ENCODE results near the gene KCNJ9. TPM values are rescaled to one million over a fixed set of nuclear protein-coding genes. Genes with fewer than 3 reads are reported as not detected.
A peak's percentile ranks its signal among the peaks of the same experiment; 100 is the strongest.

The KCNJ9 gene
- total and polyA plus RNA-seq, 2 donors (not counting 3 experiments of a cell fraction or from before 2014, with no cell fraction given) = not detected

DNA sequence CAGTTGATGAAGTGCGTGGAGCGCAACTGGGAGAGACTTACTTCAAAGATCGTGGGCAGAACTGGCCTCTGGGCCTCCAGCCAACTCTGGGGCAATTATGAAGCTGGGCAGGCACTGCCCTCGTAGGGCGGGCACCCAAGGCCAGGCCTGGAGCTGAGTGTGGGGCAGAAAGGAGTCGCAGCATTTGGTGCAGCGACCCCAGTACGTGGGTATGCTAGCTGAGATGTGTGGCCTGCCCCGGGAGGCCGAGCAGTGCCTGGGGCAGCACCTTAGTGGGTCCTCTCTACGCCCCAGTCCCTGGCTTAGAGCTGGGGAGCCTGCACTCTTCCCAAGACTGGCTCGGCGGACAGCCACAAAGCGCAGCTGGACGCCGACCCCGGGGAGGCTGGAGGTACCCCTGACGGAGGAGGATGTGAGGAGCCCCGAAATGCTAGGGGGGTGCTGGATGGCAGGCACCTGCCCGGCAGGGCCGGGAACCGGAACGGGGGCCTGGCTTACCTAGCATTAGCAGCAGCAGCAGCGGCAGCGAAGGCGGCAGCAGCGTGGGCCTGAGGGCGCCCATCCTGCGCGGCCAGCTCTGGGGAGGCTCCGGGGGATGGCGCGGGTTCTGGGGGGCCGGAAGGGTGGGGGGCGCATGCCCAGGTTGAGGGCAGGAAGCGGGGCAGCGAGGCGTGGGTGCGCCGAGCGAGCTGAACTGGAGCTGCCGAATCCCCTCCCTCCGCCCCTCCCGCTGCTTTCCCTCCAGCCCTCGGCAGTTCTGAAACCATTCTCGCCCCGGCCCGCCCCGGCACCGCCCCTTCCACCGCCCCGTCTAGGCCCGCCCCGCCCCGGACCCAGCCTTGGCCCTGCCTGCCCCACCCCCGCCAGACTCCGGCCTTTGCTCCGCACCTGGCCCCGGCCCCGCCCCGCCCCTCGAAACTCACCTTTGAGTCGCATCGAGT is 16.8 kb downstream of the KCNJ9 start, which contains the start of gene IGSF8:
Gene IGSF8 (minus strand): TSS at position 709 of the 941 bp plus-strand sequence. CDS start 147 bp downstream, at position 562.
- Histone ChIP-seq H4K20me1 (replicated peaks; ENCODE audit: control insufficient read depth, extremely low read depth, insufficient read depth, low read length) (no peaks in the 10 kb centered on the region), H3K27me3 (ENCODE audit: control insufficient read depth in 2 of 2, insufficient read depth in 2 of 2, low read length in 2 of 2) (peaks cover 6 to 9% of the 10 kb centered on the region in 2 experiments), H3K79me2 (ENCODE audit: control insufficient read depth, insufficient read depth, low read length) (no peaks in the 10 kb centered on the region), H2AFZ (ENCODE audit: low read depth, low read length) (peak within 1 kb of the TSS; percentile 100), H3K36me3 (ENCODE audit: control insufficient read depth in 2 of 2, extremely low read depth in 1 of 2, insufficient read depth in 2 of 2, low read length in 2 of 2) (no peaks in the 10 kb centered on the region), H3K4me1 (ENCODE audit: control insufficient read depth, extremely low read depth, insufficient read depth, low read length) (peaks cover 7% of the 10 kb centered on the region), H3K27ac (ENCODE audit: insufficient read depth, low read depth, low read length) (peak within 1 kb of the TSS; percentile 36), H3K4me3 (replicated peaks in 1 of 3; ENCODE audit: insufficient read depth in 1 of 3, low read depth in 1 of 3, low read length in 3 of 3) (peak within 1 kb of the TSS; percentile 63 to 82 (median 79)), H3K9me3 (replicated peaks; ENCODE audit: control insufficient read depth, insufficient read depth, low read length) (no peaks in the 10 kb centered on the region), H3K9me1 (replicated peaks; ENCODE audit: control insufficient read depth, extremely low read depth, insufficient read depth, low read length) (no peaks in the 10 kb centered on the region), H3K9ac (replicated peaks; ENCODE audit: extremely low read depth, insufficient read depth, low read length) (peak within 1 kb of the TSS; percentile 65), H3K4me2 (ENCODE audit: insufficient read depth, low read length) (peak within 1 kb of the TSS; percentile 93)
- dilution Hi-C loops (cut with MboI; ENCODE audit: extremely low pct_ligation_motif_present, low sequenced_read_pairs) (no loop called here), intact Hi-C loops (cut with micrococcal nuclease) (loop anchor here (5.0 kb wide), 1 partner anchor 161 kb away; no protein-coding TSS in a partner anchor)
- ChIA-PET CTCF (interaction anchor here (0.6 to 3.8 kb wide), 11 partner anchors 9 to 278 kb away, joined by 3 to 43 read pairs (median 11); partner anchors contain the start of genes KCNJ10 and KCNJ9), POLR2A (interaction anchor here (0.6 to 0.7 kb wide), 4 partner anchors 37 to 403 kb away, joined by 3 to 7 read pairs (median 4); no protein-coding TSS in a partner anchor)
- FAIRE-seq (no peak), DNase-seq (ENCODE audit: low read depth, low spot score) (peak; percentile 58)
- no TSS peak for BruUV-seq (replicated peaks)
- no peak for TF ChIP-seq POLR2A (IDR thresholded peaks at IDR 0.05; ENCODE audit: low read depth, low read length)
- TF ChIP-seq EZH2 (IDR thresholded peaks at IDR 0.05; ENCODE audit: borderline replicate concordance, low read depth, low read length, severe bottlenecking) = no peak

GRCh38 chr1:160098852-160099561 is 17.7 kb downstream of the KCNJ9 start:
- intact Hi-C loops (cut with micrococcal nuclease) = loop anchor here (5.0 kb wide), 1 partner anchor 162 kb away; no protein-coding TSS in a partner anchor
- DNase-seq (ENCODE audit: low read depth, low spot score) (peak; percentile 91), FAIRE-seq (peak; percentile 92)
- peaks cover 7% of the 10 kb centered on the region for H3K4me1 ChIP-seq (ENCODE audit: control insufficient read depth, extremely low read depth, insufficient read depth, low read length)
- peaks cover 14 to 16% of the 10 kb centered on the region in 2 experiments for H3K27me3 ChIP-seq (ENCODE audit: control insufficient read depth in 2 of 2, insufficient read depth in 2 of 2, low read length in 2 of 2)
- H3K79me2 ChIP-seq (ENCODE audit: control insufficient read depth, insufficient read depth, low read length) = no peaks in the 10 kb centered on the region
- no peak for TF ChIP-seq MAX (IDR thresholded peaks at IDR 0.05; ENCODE audit: insufficient read depth, insufficient read length)
- no peak for TF ChIP-seq GATA2 (IDR thresholded peaks at IDR 0.05; ENCODE audit: insufficient read depth, insufficient read length, low read depth, low read length)
- TF ChIP-seq POLR2A (IDR thresholded peaks at IDR 0.05; ENCODE audit: low read depth, low read length) = no peak
- no peak for TF ChIP-seq POLR2AphosphoS5 (IDR thresholded peaks at IDR 0.05; ENCODE audit: insufficient read depth, low read depth, low read length)
- peak overlapping the region; percentile 36 for H3K27ac ChIP-seq (ENCODE audit: insufficient read depth, low read depth, low read length)
- no peaks in the 10 kb centered on the region for H3K9me3 ChIP-seq (replicated peaks; ENCODE audit: control insufficient read depth, insufficient read depth, low read length)
- BruUV-seq (replicated peaks) = no TSS peak
- H3K4me3 ChIP-seq (replicated peaks in 1 of 3; ENCODE audit: insufficient read depth in 1 of 3, low read depth in 1 of 3, low read length in 3 of 3) = peak overlapping the region; percentile 63 to 82 (median 79)
- H3K9ac ChIP-seq (replicated peaks; ENCODE audit: extremely low read depth, insufficient read depth, low read length) = peak overlapping the region; percentile 65
- no peaks in the 10 kb centered on the region for H4K20me1 ChIP-seq (replicated peaks; ENCODE audit: control insufficient read depth, extremely low read depth, insufficient read depth, low read length)
- H3K4me2 ChIP-seq (ENCODE audit: insufficient read depth, low read length) = peak overlapping the region; percentile 93
- dilution Hi-C loops (cut with MboI; ENCODE audit: extremely low pct_ligation_motif_present, low sequenced_read_pairs) = no loop called here
- CTCF ChIA-PET = interaction anchor here (0.8 to 3.8 kb wide), 10 partner anchors 9 to 277 kb away, joined by 4 to 43 read pairs (median 12); no protein-coding TSS in a partner anchor
- no peaks in the 10 kb centered on the region for H3K36me3 ChIP-seq (ENCODE audit: control insufficient read depth in 2 of 2, extremely low read depth in 1 of 2, insufficient read depth in 2 of 2, low read length in 2 of 2)
- H2AFZ ChIP-seq (ENCODE audit: low read depth, low read length) = peak overlapping the region; percentile 100
- POLR2A ChIA-PET = no interaction called here
- H3K9me1 ChIP-seq (replicated peaks; ENCODE audit: control insufficient read depth, extremely low read depth, insufficient read depth, low read length) = no peaks in the 10 kb centered on the region
